GM10266 (cell line): ENCODE measurements around the gene LIMA1.

ENCODE experiments used
- DNase-seq: peaks from one replicate; pipeline ENCODE4 v3.0.0; 2012; ENCODE audit errors: extremely low spot score
- TF ChIP-seq, protein P1 (sequence below): IDR thresholded peaks from 2 replicates; pipeline ENCODE4 v1.5.1; 2012; ENCODE audit warnings: mild to moderate bottlenecking, low read depth; ENCODE audit not compliant: control insufficient read depth, insufficient read depth; ENCODE audit errors: missing control alignments

The LIMA1 gene

DNA sequence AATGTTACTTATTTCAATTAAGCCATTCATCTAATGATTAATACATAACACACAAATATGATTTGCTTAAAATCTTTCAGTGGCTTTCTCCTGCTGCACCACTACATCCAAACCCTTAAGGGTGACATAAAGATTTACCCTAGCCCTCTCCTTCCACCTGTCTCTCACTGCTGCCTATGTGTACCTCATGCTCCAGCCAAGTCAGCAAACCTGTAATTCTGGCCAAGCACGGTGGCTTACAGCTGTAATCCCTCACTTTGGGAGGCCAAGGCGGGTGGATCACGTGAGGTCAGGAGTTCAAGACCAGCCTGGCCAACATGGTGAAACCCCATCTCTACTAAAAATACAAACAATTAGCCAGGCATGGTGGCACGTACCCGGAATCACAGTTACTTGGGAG is 84.5 kb downstream of the LIMA1 start:
- DNase-seq = no peak
- TF ChIP-seq, protein P1, sequence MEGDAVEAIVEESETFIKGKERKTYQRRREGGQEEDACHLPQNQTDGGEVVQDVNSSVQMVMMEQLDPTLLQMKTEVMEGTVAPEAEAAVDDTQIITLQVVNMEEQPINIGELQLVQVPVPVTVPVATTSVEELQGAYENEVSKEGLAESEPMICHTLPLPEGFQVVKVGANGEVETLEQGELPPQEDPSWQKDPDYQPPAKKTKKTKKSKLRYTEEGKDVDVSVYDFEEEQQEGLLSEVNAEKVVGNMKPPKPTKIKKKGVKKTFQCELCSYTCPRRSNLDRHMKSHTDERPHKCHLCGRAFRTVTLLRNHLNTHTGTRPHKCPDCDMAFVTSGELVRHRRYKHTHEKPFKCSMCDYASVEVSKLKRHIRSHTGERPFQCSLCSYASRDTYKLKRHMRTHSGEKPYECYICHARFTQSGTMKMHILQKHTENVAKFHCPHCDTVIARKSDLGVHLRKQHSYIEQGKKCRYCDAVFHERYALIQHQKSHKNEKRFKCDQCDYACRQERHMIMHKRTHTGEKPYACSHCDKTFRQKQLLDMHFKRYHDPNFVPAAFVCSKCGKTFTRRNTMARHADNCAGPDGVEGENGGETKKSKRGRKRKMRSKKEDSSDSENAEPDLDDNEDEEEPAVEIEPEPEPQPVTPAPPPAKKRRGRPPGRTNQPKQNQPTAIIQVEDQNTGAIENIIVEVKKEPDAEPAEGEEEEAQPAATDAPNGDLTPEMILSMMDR = no peak

DNA sequence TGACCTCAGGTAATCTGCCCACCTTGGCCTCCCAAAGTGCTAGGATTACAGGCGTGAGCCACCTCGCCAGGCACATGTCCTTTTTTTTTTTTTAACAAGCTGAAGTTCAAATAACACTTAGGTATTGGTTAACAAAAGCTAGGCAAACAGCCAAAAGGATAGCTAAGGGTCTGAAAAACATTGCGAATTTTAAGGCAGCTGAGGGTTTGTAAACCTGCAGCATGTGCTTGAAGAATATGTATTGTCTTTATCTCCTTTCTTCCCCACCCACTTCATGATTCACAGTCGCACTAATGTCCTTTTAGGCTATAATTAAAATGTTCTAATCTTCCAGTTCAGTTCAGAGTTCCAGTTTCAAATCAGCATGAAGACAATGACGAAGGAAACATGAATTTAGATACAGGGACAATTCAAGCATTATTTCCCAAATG is 86.0 kb downstream of the LIMA1 start:
- DNase-seq = no peak
- TF ChIP-seq, protein P1 = no peak

DNA sequence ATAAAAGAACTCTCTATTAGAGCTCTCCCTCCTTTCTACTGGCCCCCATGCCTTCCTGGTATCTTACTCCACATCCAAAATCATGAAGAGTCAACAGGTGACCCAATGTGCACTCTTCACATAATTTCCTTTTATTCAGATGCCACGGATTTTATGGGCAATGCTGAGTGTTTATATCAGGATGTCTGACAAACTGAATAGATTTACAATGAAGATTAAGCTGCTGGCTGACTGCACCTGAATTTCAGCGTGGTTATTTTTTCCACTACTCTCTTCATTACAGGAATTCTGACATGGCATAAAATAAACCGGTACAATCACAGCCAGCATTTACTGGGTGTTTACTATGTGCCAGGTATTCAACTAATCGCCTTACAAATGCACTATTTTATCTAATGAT is 86.8 kb downstream of the LIMA1 start:
- TF ChIP-seq, protein P1 = no peak
- no peak for DNase-seq

DNA sequence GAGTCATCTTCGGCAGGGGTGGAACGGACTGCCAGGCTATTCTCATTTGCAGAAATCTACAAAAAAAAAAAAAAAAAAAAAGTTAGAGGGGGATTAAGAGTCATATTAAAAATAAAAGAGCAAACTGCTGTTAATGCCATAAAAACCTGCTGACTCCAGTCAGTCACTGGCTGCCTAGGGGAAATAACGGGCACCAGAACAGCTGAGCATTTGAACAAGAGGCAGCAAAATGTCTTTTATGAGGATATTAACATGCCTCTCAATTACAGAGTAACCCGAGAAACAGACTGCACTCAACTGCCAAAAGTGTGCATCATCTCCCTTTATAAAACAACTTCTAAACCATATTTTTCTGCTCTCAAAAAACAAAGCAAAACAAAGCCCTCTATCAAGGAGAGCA is 87.5 kb downstream of the LIMA1 start:
- TF ChIP-seq, protein P1 = no peak
- no peak for DNase-seq

DNA sequence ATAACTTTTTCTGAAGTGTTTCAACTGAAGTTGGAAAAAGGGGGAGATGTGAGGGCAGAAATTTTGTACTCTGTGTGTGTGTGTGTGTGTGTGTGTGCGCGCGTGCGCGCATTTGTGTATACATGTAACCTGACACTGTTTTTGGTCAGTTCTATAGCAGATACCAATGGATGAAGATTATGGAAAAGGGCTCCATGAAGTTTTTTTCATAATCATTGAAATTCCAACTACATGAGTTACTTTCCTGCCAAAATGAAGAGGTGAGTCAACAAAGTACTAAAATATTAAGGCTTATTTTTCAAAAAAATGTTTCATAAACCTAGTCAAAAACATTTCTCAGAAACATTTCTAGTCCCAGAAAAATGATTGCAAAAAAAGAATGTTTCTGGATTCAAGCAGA is 90.4 kb downstream of the LIMA1 start:
- TF ChIP-seq, protein P1 = no peak
- DNase-seq = no peak

DNA sequence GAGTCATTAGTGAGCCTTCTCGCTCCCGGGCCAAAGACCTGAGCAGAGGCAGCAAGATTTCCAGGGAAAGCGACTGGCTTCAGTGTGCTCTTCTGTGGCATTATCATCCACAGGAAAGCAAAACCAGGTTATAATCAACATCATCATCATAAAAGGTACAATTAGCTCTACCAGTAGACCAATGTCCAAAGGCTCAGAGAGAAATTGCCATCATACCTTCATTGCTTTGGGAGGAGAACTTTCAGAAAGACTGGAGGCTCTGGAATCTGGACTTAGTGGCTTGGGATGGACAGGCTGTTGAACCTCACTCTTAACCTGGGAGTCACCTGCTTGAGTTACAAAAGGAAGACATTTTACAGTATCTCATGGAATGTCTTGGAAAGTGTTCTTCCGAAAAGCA is 91.1 kb downstream of the LIMA1 start:
- TF ChIP-seq, protein P1 = no peak
- DNase-seq = no peak

DNA sequence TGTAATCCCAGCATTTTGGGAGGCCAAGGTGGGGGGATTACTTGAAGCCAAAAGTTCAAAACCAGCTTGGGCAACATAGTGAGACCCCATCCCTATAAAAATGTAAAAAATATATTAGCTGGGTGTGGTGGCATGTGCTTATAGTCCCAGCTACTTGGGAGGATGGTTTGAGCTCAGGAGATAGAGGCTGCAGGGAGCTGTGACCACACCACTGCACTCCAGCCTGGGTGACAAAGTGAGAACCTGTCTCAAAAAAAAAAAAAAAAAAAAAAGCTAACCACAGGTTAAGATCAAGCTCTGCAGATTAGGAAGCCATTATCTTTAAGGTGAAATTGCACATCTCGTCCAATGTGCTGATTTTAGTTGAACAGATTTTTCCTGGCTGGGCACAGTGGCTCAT is 92.5 kb downstream of the LIMA1 start:
- DNase-seq = no peak
- TF ChIP-seq, protein P1 = no peak
